Measurements from ENCODE around the gene ZBTB20.

DNA sequence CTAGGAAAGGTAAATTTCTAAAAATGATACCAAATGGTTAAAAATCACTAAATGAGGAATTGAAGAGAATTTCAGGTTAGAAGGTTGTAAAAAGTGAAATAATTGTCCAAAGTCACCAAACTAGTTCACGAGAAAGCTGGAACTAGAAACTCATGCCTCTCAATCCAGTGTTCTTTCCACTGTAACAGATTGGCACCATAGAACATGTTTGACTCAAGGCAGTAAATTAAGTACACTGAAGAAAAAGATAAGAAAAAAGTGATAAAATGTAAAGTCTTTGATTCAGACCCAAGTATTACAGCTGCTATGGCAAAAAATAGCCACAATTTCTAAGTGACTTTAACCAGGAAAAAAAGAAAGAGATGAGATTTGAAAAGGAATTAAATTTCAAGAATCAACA is 26.5 kb downstream of the ZBTB20 start:
- no peak for TF ChIP-seq CTCF (IDR thresholded peaks at IDR 0.05)
- no peak for TF ChIP-seq EP300 (IDR thresholded peaks at IDR 0.05)
- no peak for TF ChIP-seq POLR2A (IDR thresholded peaks at IDR 0.05)
- no peak for TF ChIP-seq POLR2AphosphoS5 (IDR thresholded peaks at IDR 0.05)

All from stomach (tissue), 4 donors.